GM19043 (cell line): ENCODE data around the gene MBTPS1.

Experiments used
- ATAC-seq: cut with Tn5 transposase; IDR thresholded peaks from one replicate; pipeline ENCODE4 v1.9.1; 2021; ENCODE audit warnings: low read depth; ENCODE audit not compliant: unreplicated experiment

The MBTPS1 gene

GRCh38 chr16:84055801-84056634 lies 60.7 kb downstream of the MBTPS1 start:
- no peak for ATAC-seq

DNA sequence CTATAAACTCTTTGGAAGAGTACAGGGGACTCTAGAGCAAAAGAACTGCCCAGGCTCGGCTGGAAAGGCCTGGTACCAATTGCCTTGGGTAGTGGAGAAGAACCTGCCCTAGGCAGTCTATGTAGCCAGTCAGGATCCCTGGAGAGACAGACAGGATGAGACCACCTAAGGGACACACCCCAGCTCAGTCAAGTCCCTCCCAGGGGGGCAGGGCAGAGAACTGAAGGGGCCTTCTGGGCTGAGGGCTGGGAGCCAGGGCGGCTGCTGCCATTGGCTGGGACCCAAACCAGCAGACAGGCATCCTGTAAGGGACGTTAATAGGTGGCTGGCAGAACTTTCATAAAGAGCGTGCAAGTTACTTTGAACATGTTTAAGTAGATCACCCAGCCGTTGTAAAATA lies 61.4 kb downstream of the MBTPS1 start:
- no peak for ATAC-seq

DNA sequence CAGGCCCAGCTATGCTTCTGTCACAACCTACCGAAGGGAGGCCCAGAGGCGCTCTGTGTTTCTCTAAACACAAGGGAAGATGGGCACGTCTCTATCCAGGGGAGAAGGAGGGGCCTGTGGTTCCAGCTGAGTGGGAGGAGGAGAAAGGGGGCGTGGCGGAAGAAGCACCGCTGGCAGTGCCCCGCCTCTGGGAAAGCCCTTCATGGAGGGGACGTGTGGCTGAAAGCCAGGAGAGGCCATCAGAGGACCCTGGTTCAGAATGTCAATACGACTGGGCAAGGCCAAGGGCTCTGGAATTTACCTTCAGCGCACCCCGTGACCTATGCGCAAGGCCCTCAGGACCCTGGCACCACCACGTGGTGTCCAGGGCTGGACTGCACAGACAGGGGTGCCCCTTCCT lies 61.8 kb downstream of the MBTPS1 start:
- ATAC-seq = no peak

DNA sequence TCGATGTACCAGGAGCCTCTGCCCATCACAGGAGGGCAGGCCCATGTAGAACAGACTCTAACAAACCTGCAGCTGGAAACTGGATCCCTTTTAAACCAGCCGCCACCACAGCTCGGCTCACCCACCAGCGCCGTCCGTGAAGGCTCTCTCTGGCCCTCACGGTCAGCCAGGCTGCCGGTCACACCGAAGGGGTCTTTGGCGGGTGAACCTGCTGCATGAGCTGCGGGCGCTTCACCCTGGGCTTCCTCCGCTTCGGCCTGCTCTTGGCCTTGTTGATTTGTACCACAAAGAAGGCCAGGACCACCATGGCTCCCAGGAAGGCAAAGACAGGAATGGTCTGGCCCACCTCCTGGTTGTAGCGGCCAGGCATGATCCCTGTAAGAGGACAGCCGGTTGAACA lies 62.5 kb downstream of the MBTPS1 start:
- ATAC-seq = no peak

- ATAC-seq = no peak
Observed at GRCh38 chr16:84053237-84053636, 63.5 kb downstream of the MBTPS1 start.

DNA sequence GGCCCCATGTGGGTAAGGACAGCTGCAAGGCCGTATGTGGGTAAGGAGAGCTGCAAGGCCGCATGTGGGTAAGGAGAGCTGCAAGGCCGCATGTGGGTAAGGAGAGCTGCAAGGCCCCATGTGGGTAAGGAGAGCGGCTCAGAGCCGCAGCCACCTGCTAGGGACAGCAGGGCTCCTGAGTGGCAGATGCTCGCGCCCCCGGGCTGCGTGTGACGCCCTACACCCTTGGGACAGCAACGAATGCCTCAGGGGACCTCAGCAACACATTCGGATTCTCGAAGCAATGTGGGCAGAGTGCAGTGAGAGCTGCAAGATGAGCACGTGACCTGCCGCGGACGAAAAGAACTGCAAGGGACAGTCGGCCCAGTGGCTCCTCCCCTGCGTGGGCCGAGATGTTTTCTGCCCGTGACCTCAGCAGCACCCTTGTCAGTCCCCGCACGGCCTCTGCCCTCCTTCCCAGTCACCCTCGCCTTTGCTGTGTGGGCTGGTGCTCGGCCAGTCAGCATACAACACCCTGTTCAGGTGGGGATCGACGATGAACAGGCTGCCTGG lies 64.6 kb downstream of the MBTPS1 start:
- ATAC-seq = no peak

GRCh38 chr16:84050316-84050715 lies 66.4 kb downstream of the MBTPS1 start:
- ATAC-seq = no peak

GRCh38 chr16:84049403-84050060 lies 67.2 kb downstream of the MBTPS1 start:
- ATAC-seq = no peak

- ATAC-seq = no peak
Observed at GRCh38 chr16:84048871-84049270, 67.9 kb downstream of the MBTPS1 start.

DNA sequence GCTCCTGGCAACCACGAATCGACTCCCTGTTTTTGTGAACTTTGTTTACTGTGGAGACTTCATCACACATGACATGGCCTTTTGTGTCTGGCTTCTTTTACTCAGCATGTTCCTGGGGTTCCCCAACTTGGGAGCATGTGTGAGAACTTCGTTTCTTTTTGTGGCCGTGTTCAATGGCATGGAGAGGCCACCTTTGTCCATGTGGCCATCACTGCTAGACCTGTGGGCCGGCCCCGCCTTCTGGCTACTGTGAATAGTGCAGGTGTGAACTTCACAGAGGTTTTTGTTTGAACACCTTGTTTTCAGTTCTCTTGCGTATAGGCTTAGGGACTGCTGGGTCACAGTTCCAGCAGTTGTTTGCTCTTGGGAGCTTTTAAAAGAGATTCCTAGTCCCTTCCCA lies 68.5 kb downstream of the MBTPS1 start:
- ATAC-seq = no peak

- ATAC-seq = no peak
Observed at GRCh38 chr16:84047626-84048025, 69.1 kb downstream of the MBTPS1 start.

DNA sequence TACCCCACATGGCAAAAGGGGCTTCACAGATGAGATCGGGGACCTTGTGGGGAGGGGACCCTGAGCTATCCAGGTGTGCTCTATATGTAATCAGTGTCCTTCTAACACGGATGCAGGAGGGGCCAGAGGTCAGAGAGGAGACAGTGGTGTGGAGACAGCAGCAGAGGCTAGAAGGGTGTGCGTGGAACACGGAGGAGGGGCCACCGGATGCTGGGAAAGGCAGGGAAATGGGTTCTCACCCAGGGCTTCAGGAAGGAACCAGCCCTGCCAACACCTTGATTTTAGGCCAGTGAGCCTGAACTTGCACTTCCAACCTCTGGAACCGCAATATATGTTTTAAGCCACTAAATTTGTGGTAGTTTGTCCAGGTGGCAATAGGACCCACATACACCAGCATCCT lies 69.5 kb downstream of the MBTPS1 start:
- ATAC-seq = no peak

- no peak for ATAC-seq
Observed at GRCh38 chr16:84045818-84046470, 70.8 kb downstream of the MBTPS1 start.

GRCh38 chr16:84045001-84045817 lies 71.5 kb downstream of the MBTPS1 start:
- ATAC-seq = no peak

- no peak for ATAC-seq
Observed at GRCh38 chr16:84044118-84044488, 72.6 kb downstream of the MBTPS1 start.

GRCh38 chr16:84043486-84044117 lies 73.1 kb downstream of the MBTPS1 start:
- no peak for ATAC-seq

- ATAC-seq = no peak
Observed at GRCh38 chr16:84042879-84043485, 73.8 kb downstream of the MBTPS1 start.

- no peak for ATAC-seq
Observed at GRCh38 chr16:84042308-84042878, 74.3 kb downstream of the MBTPS1 start, which contains the start of gene SLC38A8. Gene SLC38A8 (minus strand): TSS chr16:84042795. CDS start chr16:84042157, 638 bp downstream.

- no peak for ATAC-seq
Observed at GRCh38 chr16:84041881-84042280, 74.9 kb downstream of the MBTPS1 start.
